Measurements from ENCODE around the gene KIF11. TPM values are rescaled to one million over a fixed set of nuclear protein-coding genes. Genes with fewer than 3 reads are reported as not detected.

Gene KIF11
- total RNA-seq, 2 donors from 2014 or later = 36.5 to 55.7 TPM

DNA sequence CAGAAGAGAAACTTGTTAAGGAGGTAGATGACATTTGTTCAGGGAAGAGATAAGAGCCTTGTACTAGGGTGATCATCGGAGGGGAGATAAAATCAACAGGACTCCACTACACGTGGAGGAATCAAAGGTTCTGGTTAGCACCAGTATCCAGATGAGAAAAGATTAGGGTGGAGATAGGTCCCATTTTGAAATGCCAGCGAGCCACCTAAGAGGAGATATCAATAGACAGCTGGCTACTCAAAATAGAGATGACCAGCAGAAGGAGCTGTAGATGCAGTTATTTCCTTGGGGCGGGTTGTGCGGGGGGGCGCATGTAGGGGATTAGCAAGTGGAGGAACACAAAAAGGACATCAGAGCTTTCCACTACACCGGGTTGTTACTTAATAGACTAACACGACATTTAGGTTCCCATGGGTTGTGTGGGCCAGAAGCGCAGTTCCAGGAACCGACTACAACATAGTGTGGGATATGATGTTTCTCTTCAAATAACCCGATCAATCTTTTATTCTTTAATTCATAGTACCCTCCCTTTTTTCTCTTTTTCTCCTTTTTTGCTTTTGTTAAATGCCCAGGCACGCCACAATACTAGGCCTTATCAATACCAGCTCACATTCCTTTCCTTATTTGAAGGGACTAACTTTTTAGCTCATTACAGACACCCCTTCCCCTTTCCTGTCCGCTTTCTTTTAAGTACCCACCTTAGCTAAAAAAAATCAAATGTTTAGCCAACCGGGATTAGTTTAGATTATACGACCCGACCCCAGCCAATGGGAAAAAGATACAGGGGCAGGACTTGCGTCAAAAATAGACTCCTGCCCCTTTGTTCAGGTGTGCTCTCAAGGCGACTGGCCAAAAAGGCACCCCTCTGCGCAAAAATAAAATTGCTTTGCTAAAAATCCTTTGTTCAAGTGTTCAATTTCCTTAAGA, 2.0 kb upstream of the KIF11 start:
- Mint-ChIP-seq H3K27ac (peak overlapping the region; percentile 92), H3K36me3 (ENCODE audit: low read depth) (no peaks in the 10 kb centered on the region), H3K4me3 (peak overlapping the region; percentile 93), H3K9me3 (no peaks in the 10 kb centered on the region), H3K4me1 (peaks cover 35% of the 10 kb centered on the region), H3K27me3 (ENCODE audit: insufficient read depth) (no peaks in the 10 kb centered on the region)
- TF ChIP-seq, protein P1, sequence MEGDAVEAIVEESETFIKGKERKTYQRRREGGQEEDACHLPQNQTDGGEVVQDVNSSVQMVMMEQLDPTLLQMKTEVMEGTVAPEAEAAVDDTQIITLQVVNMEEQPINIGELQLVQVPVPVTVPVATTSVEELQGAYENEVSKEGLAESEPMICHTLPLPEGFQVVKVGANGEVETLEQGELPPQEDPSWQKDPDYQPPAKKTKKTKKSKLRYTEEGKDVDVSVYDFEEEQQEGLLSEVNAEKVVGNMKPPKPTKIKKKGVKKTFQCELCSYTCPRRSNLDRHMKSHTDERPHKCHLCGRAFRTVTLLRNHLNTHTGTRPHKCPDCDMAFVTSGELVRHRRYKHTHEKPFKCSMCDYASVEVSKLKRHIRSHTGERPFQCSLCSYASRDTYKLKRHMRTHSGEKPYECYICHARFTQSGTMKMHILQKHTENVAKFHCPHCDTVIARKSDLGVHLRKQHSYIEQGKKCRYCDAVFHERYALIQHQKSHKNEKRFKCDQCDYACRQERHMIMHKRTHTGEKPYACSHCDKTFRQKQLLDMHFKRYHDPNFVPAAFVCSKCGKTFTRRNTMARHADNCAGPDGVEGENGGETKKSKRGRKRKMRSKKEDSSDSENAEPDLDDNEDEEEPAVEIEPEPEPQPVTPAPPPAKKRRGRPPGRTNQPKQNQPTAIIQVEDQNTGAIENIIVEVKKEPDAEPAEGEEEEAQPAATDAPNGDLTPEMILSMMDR (conservative IDR thresholded peaks at IDR 0.05) = peak; percentile 56
- Histone ChIP-seq H3K4me1 (ENCODE audit: control insufficient read depth, insufficient read depth, low read length) (no peaks in the 10 kb centered on the region), H3K27ac (ENCODE audit: low read depth, low read length) (peak overlapping the region; percentile 61), H3K36me3 (ENCODE audit: control insufficient read depth, insufficient read depth, low read length) (no peaks in the 10 kb centered on the region), H3K27me3 (ENCODE audit: control insufficient read depth, insufficient read depth, low read length, poor library complexity, severe bottlenecking) (no peaks in the 10 kb centered on the region), H3K9me3 (ENCODE audit: control insufficient read depth, low read length) (no peaks in the 10 kb centered on the region), H3K4me3 (ENCODE audit: low read length) (peak overlapping the region; percentile 73), H3K9ac (ENCODE audit: extremely low read depth, low read length, poor library complexity, severe bottlenecking) (peak overlapping the region; percentile 57)
- 44 to 60% methylated on average over 15 to 19 of the region's 19 CpGs for WGBS, 2 experiments (ENCODE audit: insufficient coverage in 1 of 2, insufficient read length in 1 of 2)
- peak; percentile 82 for DNase-seq

DNA sequence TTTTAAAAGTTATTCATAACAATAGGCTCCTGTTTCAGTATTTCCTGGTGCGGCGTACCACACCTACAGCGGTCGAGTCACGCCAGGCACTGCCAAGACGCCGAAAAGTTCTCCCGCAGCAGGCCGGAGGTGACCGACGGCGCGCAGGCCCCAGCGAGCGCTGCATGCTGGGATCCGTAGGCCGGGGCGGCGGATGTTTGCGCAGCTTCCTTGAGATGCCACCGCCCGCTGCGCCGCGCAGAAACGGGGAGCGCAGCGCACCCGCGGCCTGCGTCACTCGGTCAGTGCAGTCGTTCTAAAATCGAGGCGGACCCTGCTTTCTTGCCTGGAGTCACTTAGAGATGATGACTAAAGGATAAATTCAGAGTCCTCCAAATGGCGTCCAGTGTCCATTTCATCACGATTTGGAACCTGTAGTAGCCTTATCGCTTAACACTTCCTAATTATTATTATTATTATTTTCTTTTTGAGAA, 1.3 kb upstream of the KIF11 start:
- WGBS, 2 experiments (ENCODE audit: insufficient coverage in 1 of 2, insufficient read length in 1 of 2) = 9 to 31% methylated on average over 11 to 37 of the region's 38 CpGs
- Mint-ChIP-seq H3K27me3 (ENCODE audit: insufficient read depth) (no peaks in the 10 kb centered on the region), H3K9me3 (no peaks in the 10 kb centered on the region), H3K27ac (peak overlapping the region; percentile 97), H3K36me3 (ENCODE audit: low read depth) (no peaks in the 10 kb centered on the region), H3K4me1 (peaks cover 35% of the 10 kb centered on the region), H3K4me3 (peak overlapping the region; percentile 93)
- Histone ChIP-seq H3K27me3 (ENCODE audit: control insufficient read depth, insufficient read depth, low read length, poor library complexity, severe bottlenecking) (no peaks in the 10 kb centered on the region), H3K9ac (ENCODE audit: extremely low read depth, low read length, poor library complexity, severe bottlenecking) (peak overlapping the region; percentile 57), H3K9me3 (ENCODE audit: control insufficient read depth, low read length) (no peaks in the 10 kb centered on the region), H3K4me1 (ENCODE audit: control insufficient read depth, insufficient read depth, low read length) (no peaks in the 10 kb centered on the region), H3K36me3 (ENCODE audit: control insufficient read depth, insufficient read depth, low read length) (no peaks in the 10 kb centered on the region), H3K27ac (ENCODE audit: low read depth, low read length) (peak overlapping the region; percentile 61), H3K4me3 (ENCODE audit: low read length) (peak overlapping the region; percentile 73)
- DNase-seq = peak; percentile 93
- TF ChIP-seq, protein P1 (conservative IDR thresholded peaks at IDR 0.05) = no peak

DNA sequence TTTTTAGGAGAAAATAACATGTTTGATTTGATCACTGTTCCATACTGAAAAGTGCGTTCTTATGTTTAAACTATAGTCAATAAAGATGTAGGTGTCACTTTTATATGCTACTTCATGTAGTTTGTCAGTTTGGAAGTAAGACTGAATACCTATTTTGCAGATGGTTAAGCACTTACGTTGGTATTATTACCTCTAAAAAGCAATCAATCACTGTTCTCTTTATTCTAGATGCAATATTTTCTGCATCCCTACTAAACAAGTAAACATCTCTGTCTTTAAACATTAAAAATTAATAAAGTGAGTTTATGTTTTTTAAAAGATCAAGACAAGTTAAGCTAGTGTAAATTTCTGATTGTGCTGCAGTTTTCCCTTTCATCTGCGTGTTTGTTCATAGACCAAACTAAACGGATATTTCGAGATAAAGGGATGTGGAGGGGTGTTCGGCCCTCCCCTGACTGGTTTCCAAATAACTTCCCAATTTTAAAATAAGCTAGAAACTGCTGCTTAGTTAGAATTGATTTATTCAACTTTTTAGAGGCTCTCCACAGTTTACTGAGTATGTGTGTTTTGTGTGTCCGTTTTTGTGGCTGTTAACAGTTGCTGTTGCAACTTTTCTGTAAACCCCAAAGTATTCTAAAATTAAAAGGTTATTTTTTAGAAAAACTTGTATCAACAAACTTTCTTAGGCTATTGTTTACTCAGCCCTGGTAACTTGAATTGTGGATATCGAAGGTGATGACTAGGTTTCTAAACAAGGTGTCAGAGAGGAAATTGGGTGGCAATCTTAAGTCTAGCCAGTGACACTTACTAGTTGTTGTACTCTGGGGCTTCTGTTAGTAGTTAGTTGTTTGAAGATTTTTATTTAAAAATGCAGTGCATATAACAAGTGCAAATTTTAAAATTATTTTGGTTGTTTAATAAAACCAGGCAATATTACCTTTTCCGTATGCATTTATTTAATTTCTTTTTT, 974 bp downstream of the KIF11 start:
- DNase-seq = no peak
- no peaks in the 10 kb centered on the region for H3K9me3 Mint-ChIP-seq
- Histone ChIP-seq H3K27me3 (ENCODE audit: control insufficient read depth, insufficient read depth, low read length, poor library complexity, severe bottlenecking) (no peaks in the 10 kb centered on the region), H3K27ac (ENCODE audit: low read depth, low read length) (no peak overlapping the region), H3K9me3 (ENCODE audit: control insufficient read depth, low read length) (no peaks in the 10 kb centered on the region), H3K9ac (ENCODE audit: extremely low read depth, low read length, poor library complexity, severe bottlenecking) (peak overlapping the region; percentile 70), H3K36me3 (ENCODE audit: control insufficient read depth, insufficient read depth, low read length) (no peaks in the 10 kb centered on the region), H3K4me1 (ENCODE audit: control insufficient read depth, insufficient read depth, low read length) (no peaks in the 10 kb centered on the region), H3K4me3 (ENCODE audit: low read length) (peak overlapping the region; percentile 90)
- peaks cover 35% of the 10 kb centered on the region for H3K4me1 Mint-ChIP-seq
- H3K4me3 Mint-ChIP-seq = peak overlapping the region; percentile 93
- 0 to 3% methylated on average over 2 to 8 of the region's 9 CpGs for WGBS, 2 experiments (ENCODE audit: insufficient coverage in 1 of 2, insufficient read length in 1 of 2)
- H3K36me3 Mint-ChIP-seq (ENCODE audit: low read depth) = peaks cover 4% of the 10 kb centered on the region
- peak overlapping the region; percentile 97 for H3K27ac Mint-ChIP-seq
- H3K27me3 Mint-ChIP-seq (ENCODE audit: insufficient read depth) = no peaks in the 10 kb centered on the region
- TF ChIP-seq, protein P1 (conservative IDR thresholded peaks at IDR 0.05) = no peak
